HCT116 (cell line): ENCODE results near the gene QRICH1. TPM values are rescaled to one million over a fixed set of nuclear protein-coding genes. Genes with fewer than 3 reads are reported as not detected.

ENCODE experiments used
- ATAC-seq: fragments of 200-7000 bp; cut with Tn5 transposase; 2 replicates; pipeline ENCODE4 v1.9.1; 2020; ENCODE audit warnings: mild to moderate bottlenecking, moderate library complexity
- BruUV-seq: library from RNA; stranded (reverse); fragments of 400-500 nt; replicated peaks from 2 replicates; lab custom pipeline; 2021; lab: Mats Ljungman, UMichigan
- CTCF ChIA-PET: fragments of 300-600 bp; sonication (Branson Sonifier 250); formaldehyde crosslinking; loops from one replicate; lab custom pipeline; 2021; ENCODE audit warnings: antibody characterized with exemption; lab: Charles Lee
- POLR2A ChIA-PET: fragments of 300-600, 350-600 bp; sonication (Branson Sonifier 250); formaldehyde crosslinking; loops from one replicate; lab custom pipeline; 2021; ENCODE audit warnings: antibody characterized with exemption; lab: Charles Lee
- RAD21 ChIA-PET, 2 experiments: fragments of 300-600 bp; sonication (Branson Sonifier 250); formaldehyde crosslinking; loops; one replicate each; lab custom pipeline; 2023; ENCODE audit warnings: low total read pairs in 2 of 2; ENCODE audit not compliant: uncharacterized antibody in 2 of 2, unreplicated experiment in 2 of 2, low non-redundant PET in 1 of 2; lab: Charles Lee
- DNase-seq: peaks from one replicate; pipeline ENCODE4 v3.0.0-alpha.2; 2010; ENCODE audit warnings: low read depth, low spot score
- H2AFZ ChIP-seq: fragments of 200-600 bp; shearing (Covaris generic), sonication (generic); 2 replicates; pipeline ENCODE4 v1.6.1; 2017; ENCODE audit warnings: low read depth, mixed run types, mixed read lengths, antibody characterized with exemption, low read length; ENCODE audit not compliant: poor library complexity, severe bottlenecking
- H3K27ac ChIP-seq: 2 replicates; pipeline ENCODE4 v1.5.1; 2012; ENCODE audit warnings: low read depth, low read length
- H3K27me3 ChIP-seq: fragments of 200-600 bp; sonication (generic); 2 replicates; pipeline ENCODE4 v1.6.1; 2016; ENCODE audit warnings: mixed run types, low read length, mixed read lengths; ENCODE audit not compliant: insufficient read depth
- H3K36me3 ChIP-seq, 2 experiments: fragments of 200-500 bp in 1 of 2; fragments of 200-600 bp in 1 of 2; sonication (Bioruptor generic) in 1 of 2; sonication (generic) in 1 of 2; 2 replicates each; pipeline versions ENCODE4 v1.5.1 to v1.6.1; 2014 to 2016; ENCODE audit warnings: low read length in 2 of 2, inconsistent platforms in 1 of 2, mixed read lengths in 1 of 2, mixed run types in 1 of 2; ENCODE audit not compliant: insufficient read depth in 2 of 2, control insufficient read depth in 1 of 2
- H3K4me1 ChIP-seq, 2 experiments: fragments of 200-600 bp in 1 of 2; sonication (generic) in 1 of 2; 2 replicates each; pipeline versions ENCODE4 v1.5.1 to v1.6.1; 2012 to 2017; ENCODE audit warnings: low read length in 2 of 2, inconsistent platforms in 1 of 2, mild to moderate bottlenecking in 1 of 2, mixed read lengths in 1 of 2, mixed run types in 1 of 2, moderate library complexity in 1 of 2; ENCODE audit not compliant: insufficient read depth in 2 of 2, control insufficient read depth in 1 of 2
- H3K4me2 ChIP-seq: fragments of 200-600 bp; sonication (generic); 2 replicates; pipeline ENCODE4 v1.6.1; 2017; ENCODE audit warnings: mixed run types, low read length, mixed read lengths
- H3K4me3 ChIP-seq, 2 experiments: fragments of 200-600 bp in 1 of 2; sonication (generic) in 1 of 2; replicated peaks in 1 of 2; 2 replicates each; pipeline ENCODE4 v1.5.1; 2011 to 2016; ENCODE audit warnings: low read length in 2 of 2, control low read depth in 1 of 2, low read depth in 1 of 2, mild to moderate bottlenecking in 1 of 2, mixed read lengths in 1 of 2, mixed run types in 1 of 2
- H3K79me2 ChIP-seq: fragments of 200-600 bp; sonication (generic); 2 replicates; pipeline ENCODE4 v1.6.1; 2017; ENCODE audit warnings: mild to moderate bottlenecking, mixed run types, low read length, moderate library complexity, mixed read lengths; ENCODE audit not compliant: insufficient read depth
- H3K9ac ChIP-seq: fragments of 200-600 bp; sonication (generic); 2 replicates; pipeline ENCODE4 v1.6.1; 2016; ENCODE audit warnings: low read length, mixed read lengths
- H3K9me2 ChIP-seq: fragments of 200-600 bp; sonication (generic), shearing (Covaris generic); 2 replicates; pipeline ENCODE4 v1.6.1; 2017; ENCODE audit warnings: mixed run types, mild to moderate bottlenecking, moderate library complexity; ENCODE audit not compliant: insufficient read depth
- H3K9me3 ChIP-seq, 2 experiments: fragments of 200-500 bp in 1 of 2; fragments of 200-600 bp in 1 of 2; sonication (Bioruptor generic) in 1 of 2; sonication (generic) in 1 of 2; 2 replicates each; pipeline ENCODE4 v1.6.1; 2014 to 2017; ENCODE audit warnings: low read length in 2 of 2, mixed read lengths in 2 of 2, inconsistent platforms in 1 of 2, low read depth in 1 of 2, mild to moderate bottlenecking in 1 of 2, mixed run types in 1 of 2, moderate library complexity in 1 of 2; ENCODE audit not compliant: control insufficient read depth in 1 of 2, insufficient read depth in 1 of 2
- H4K20me1 ChIP-seq: fragments of 200-600 bp; sonication (generic), shearing (Covaris generic); 2 replicates; pipeline ENCODE4 v1.6.1; 2017; ENCODE audit warnings: mixed run types, mild to moderate bottlenecking, moderate library complexity; ENCODE audit not compliant: insufficient read depth
- ATF3 ChIP-seq: IDR thresholded peaks from 2 replicates; pipeline ENCODE4 v1.6.1; 2012
- CBX3 ChIP-seq: IDR thresholded peaks from 2 replicates; pipeline ENCODE4 v1.6.1; 2012; ENCODE audit warnings: low read depth
- ELF1 ChIP-seq: IDR thresholded peaks from 2 replicates; pipeline ENCODE4 v1.6.1; 2012; ENCODE audit warnings: low read depth, borderline replicate concordance
- EZH2 ChIP-seq: fragments of 200-600 bp; sonication (generic); IDR thresholded peaks from 2 replicates; pipeline ENCODE4 v1.6.1; 2017; ENCODE audit warnings: antibody characterized with exemption, mixed run types
- JUND ChIP-seq: IDR thresholded peaks from 2 replicates; pipeline ENCODE4 v1.6.1; 2012
- REST ChIP-seq: IDR thresholded peaks from 2 replicates; pipeline ENCODE4 v1.6.1; 2012; ENCODE audit warnings: low read depth
- SP1 ChIP-seq: IDR thresholded peaks from 2 replicates; pipeline ENCODE4 v1.6.1; 2012; ENCODE audit warnings: low read depth
- TCF7L2 ChIP-seq: IDR thresholded peaks from 2 replicates; pipeline ENCODE4 v1.7.0; 2011; ENCODE audit warnings: borderline replicate concordance, inconsistent platforms; ENCODE audit not compliant: insufficient read depth, insufficient read length; ENCODE audit errors: extremely low read depth
- YY1 ChIP-seq: IDR thresholded peaks from 2 replicates; pipeline ENCODE4 v1.6.1; 2011; ENCODE audit warnings: low read length, low read depth, moderate library complexity, mild to moderate bottlenecking; ENCODE audit not compliant: insufficient replicate concordance; ENCODE audit errors: extremely low read depth
- ZBTB33 ChIP-seq: IDR thresholded peaks from 2 replicates; pipeline ENCODE4 v1.6.1; 2011; ENCODE audit warnings: mild to moderate bottlenecking, low read length, moderate library complexity; ENCODE audit not compliant: insufficient replicate concordance; ENCODE audit errors: extremely low read depth
- ZNF274 ChIP-seq: fragments of 200-500 bp; sonication (Bioruptor generic); IDR thresholded peaks from 2 replicates; pipeline ENCODE4 v1.6.1; 2014; ENCODE audit warnings: mild to moderate bottlenecking, low read depth, low read length, inconsistent platforms
- intact Hi-C: fragments of 100-400 bp; cut with micrococcal nuclease; formaldehyde crosslinking; loops from 2 replicates; pipeline ENCODE4 v1.10.0; 2022
- total RNA-seq: library from RNA; stranded (reverse); gene quantifications from one replicate; pipeline ENCODE4 v1.2.1, GENCODE V29; 2021; ENCODE audit not compliant: unreplicated experiment

QRICH1 gene
- total RNA-seq, 1 experiment from 2014 or later = 105 TPM

- no peak for TF ChIP-seq REST
Measured at GRCh38 chr3:49120438-49121131, 26.7 kb upstream of the QRICH1 start, which contains the start of gene USP19 (continued).

GRCh38 chr3:49120096-49120437, 26.2 kb upstream of the QRICH1 start:
- no peak for DNase-seq
- Histone ChIP-seq H3K9me3 (no peaks in the 10 kb centered on the region), H2AFZ (no peak overlapping the region), H3K9me2 (no peaks in the 10 kb centered on the region), H3K4me2 (peak overlapping the region; percentile 99), H3K27ac (peak overlapping the region; percentile 100), H3K4me1 (peaks cover 7 to 14% of the 10 kb centered on the region in 2 experiments), H3K27me3 (no peaks in the 10 kb centered on the region), H3K9ac (peak overlapping the region; percentile 96), H3K4me3 (peak overlapping the region; percentile 77 to 83), H3K36me3 (peaks cover 34% of the 10 kb centered on the region in 2 experiments), H4K20me1 (no peaks in the 10 kb centered on the region), H3K79me2 (peaks cover 21% of the 10 kb centered on the region)
- TF ChIP-seq YY1 = no peak
- no peak for TF ChIP-seq SP1
- no peak for TF ChIP-seq TCF7L2
- TF ChIP-seq REST = no peak
- no peak for TF ChIP-seq ELF1
- no peak for TF ChIP-seq ATF3
- TF ChIP-seq JUND = no peak
- no peak for TF ChIP-seq EZH2
- TF ChIP-seq CBX3 = no peak
- TF ChIP-seq ZNF274 = no peak
- TF ChIP-seq ZBTB33 = no peak
- ATAC-seq = peak; percentile 30; the same call in 1 of the 2 replicates
- BruUV-seq = TSS peak; percentile 33
- CTCF ChIA-PET = no interaction called here
- RAD21 ChIA-PET = interaction anchor here in 1 of 2 experiments (0.8 kb wide), 1 partner anchor 13 kb away, joined by 3 read pairs; no protein-coding TSS in a partner anchor
- intact Hi-C loops = no loop called here
- POLR2A ChIA-PET = interaction anchor here (1.0 to 1.3 kb wide), 3 partner anchors 16 to 98 kb away, joined by 3 to 5 read pairs (median 5); partner anchors contain the start of genes IMPDH2, NDUFAF3 and QARS1
